Pulmonary artery endothelial cell (primary cell): ENCODE measurements around the gene PHYHIPL. TPM values are rescaled to one million over a fixed set of nuclear protein-coding genes. Genes with fewer than 3 reads are reported as not detected.

Experiments
- DNase-seq: peaks from one replicate; pipeline ENCODE4 v3.0.0-alpha.2; 2011; ENCODE audit warnings: low read depth, low spot score
- total RNA-seq: library from RNA; depleted of rRNA; stranded (reverse); fragments of >200 nt; gene quantifications from 2 replicates; pipeline ENCODE4 v1.2.3, GENCODE V29; 2014

PHYHIPL gene
- total RNA-seq, result not detected in 2 replicates

GRCh38 chr10:59176241-59177030 is at the start of gene PHYHIPL:
Gene PHYHIPL (plus strand): TSS chr10:59176643. CDS start chr10:59176854, 211 bp downstream.
- DNase-seq, result no peak

GRCh38 chr10:59126991-59127390 is 49.5 kb upstream of the PHYHIPL start:
- DNase-seq, result no peak

- no peak for DNase-seq
Measured at GRCh38 chr10:59127991-59128390, 48.5 kb upstream of the PHYHIPL start.

GRCh38 chr10:59129867-59130266 is 46.6 kb upstream of the PHYHIPL start:
- no peak for DNase-seq

- DNase-seq, result no peak
Measured at GRCh38 chr10:59131666-59132065, 44.8 kb upstream of the PHYHIPL start.

- no peak for DNase-seq
Measured at GRCh38 chr10:59133841-59134593, 42.4 kb upstream of the PHYHIPL start.

GRCh38 chr10:59134785-59135184 is 41.7 kb upstream of the PHYHIPL start:
- no peak for DNase-seq

GRCh38 chr10:59135275-59135674 is 41.2 kb upstream of the PHYHIPL start:
- no peak for DNase-seq

GRCh38 chr10:59138052-59138451 is 38.4 kb upstream of the PHYHIPL start:
- DNase-seq, result no peak

GRCh38 chr10:59143544-59143943 is 32.9 kb upstream of the PHYHIPL start:
- DNase-seq, result no peak

- DNase-seq, result no peak
Measured at GRCh38 chr10:59148701-59149100, 27.7 kb upstream of the PHYHIPL start.

- DNase-seq, result no peak
Measured at GRCh38 chr10:59155556-59155955, 20.9 kb upstream of the PHYHIPL start.

- no peak for DNase-seq
Measured at GRCh38 chr10:59167512-59167911, 8.9 kb upstream of the PHYHIPL start.

GRCh38 chr10:59172567-59172966 is 3.9 kb upstream of the PHYHIPL start:
- no peak for DNase-seq

- DNase-seq, result no peak
Measured at GRCh38 chr10:59173414-59173813, 3.0 kb upstream of the PHYHIPL start.

- no peak for DNase-seq
Measured at GRCh38 chr10:59175538-59176240, 754 bp upstream of the PHYHIPL start.

- DNase-seq, result no peak
Measured at GRCh38 chr10:59177031-59177797, 771 bp downstream of the PHYHIPL start.

- DNase-seq, result no peak
Measured at GRCh38 chr10:59177836-59178235, 1.4 kb downstream of the PHYHIPL start.

- no peak for DNase-seq
Measured at GRCh38 chr10:59179068-59179467, 2.6 kb downstream of the PHYHIPL start.

- DNase-seq, result no peak
Measured at GRCh38 chr10:59180689-59181270, 4.3 kb downstream of the PHYHIPL start.

GRCh38 chr10:59181668-59182067 is 5.2 kb downstream of the PHYHIPL start:
- no peak for DNase-seq
